A549 treated with AZD2906 at 1 μM for 4 hours (cell line): Measurements from ENCODE around the gene PDHA1. TPM values are rescaled to one million over a fixed set of nuclear protein-coding genes. Genes with fewer than 3 reads are reported as not detected.

Experiments
- total RNA-seq: library from RNA; stranded (reverse); fragments of 200-300 nt; extraction: Qiagen RNA extraction; gene quantifications from 5 replicates; pipeline ENCODE4 v1.2.3, GENCODE V29; 2022

PDHA1 gene
- 242 to 322 TPM (median 308 TPM) in 5 replicates for total RNA-seq

DNA sequence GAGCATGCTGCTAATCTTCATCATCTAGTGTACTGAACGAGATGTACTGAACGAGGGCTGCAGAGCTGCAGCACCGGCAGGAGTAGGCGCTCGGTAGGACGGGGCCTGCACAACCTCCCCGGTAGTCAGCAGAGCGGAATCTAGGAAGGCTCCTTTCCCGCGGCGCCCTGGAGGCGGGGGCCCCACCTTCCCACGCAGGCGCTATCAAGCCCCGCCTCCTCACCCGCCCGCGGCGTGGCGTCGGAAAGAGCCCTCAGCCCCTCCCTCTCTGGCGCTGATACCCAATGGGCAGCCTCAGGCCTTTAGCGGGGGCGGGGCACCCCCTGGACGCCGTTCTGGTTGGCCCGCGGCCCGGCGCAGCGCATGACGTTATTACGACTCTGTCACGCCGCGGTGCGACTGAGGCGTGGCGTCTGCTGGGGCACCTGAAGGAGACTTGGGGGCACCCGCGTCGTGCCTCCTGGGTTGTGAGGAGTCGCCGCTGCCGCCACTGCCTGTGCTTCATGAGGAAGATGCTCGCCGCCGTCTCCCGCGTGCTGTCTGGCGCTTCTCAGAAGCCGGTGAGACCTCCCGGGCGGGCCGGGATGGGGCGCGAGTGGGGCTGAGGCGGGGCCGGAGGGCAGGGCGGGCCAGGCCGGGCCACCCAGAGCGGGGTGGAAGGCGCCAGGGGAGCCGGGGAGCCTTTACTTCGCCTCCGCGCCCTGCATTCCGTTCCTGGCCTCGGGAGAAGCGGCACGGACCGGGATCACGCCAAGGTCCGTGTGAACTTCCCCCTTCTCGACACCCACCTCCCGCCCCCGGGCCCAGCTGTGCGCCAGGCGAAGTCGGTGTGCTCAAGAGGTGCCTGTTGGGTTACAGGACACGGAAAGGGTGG is at the start of gene PDHA1:
TSS of gene PDHA1 (plus strand) at position 393 of the 874 bp plus-strand sequence. CDS start at position 504, 111 bp downstream.

Other genes with a start within 250 kb of the PDHA1 start
- 10.4 to 12.0 TPM (median 11.1 TPM) in 5 replicates for gene ADGRG2, start 221.5 kb upstream of the PDHA1 start, total RNA-seq
- 1.5 to 2.2 TPM (median 2.0 TPM) in 5 replicates for gene MAP3K15, start 171.6 kb downstream of the PDHA1 start, total RNA-seq